Measurements from ENCODE around the gene SLBP.

The SLBP gene

GRCh38 chr4:1655676-1656075 is 56.4 kb downstream of the SLBP start:
- no peak for DNase-seq (ENCODE audit: low read depth in 2 of 2, low spot score in 1 of 2)

GRCh38 chr4:1655081-1655480 is 57.0 kb downstream of the SLBP start:
- no peak for DNase-seq (ENCODE audit: low read depth in 2 of 2, low spot score in 1 of 2)

GRCh38 chr4:1654216-1654955 is 57.7 kb downstream of the SLBP start:
- no peak for DNase-seq (ENCODE audit: low read depth in 2 of 2, low spot score in 1 of 2)

- DNase-seq (ENCODE audit: low read depth in 2 of 2, low spot score in 1 of 2): no peak
Observed at GRCh38 chr4:1653776-1654175, 58.3 kb downstream of the SLBP start.

- no peak for DNase-seq (ENCODE audit: low read depth in 2 of 2, low spot score in 1 of 2)
Observed at GRCh38 chr4:1652088-1652487, 60.0 kb downstream of the SLBP start.

GRCh38 chr4:1651609-1652008 is 60.5 kb downstream of the SLBP start:
- no peak for DNase-seq (ENCODE audit: low read depth in 2 of 2, low spot score in 1 of 2)

- DNase-seq (ENCODE audit: low read depth in 2 of 2, low spot score in 1 of 2): no peak
Observed at GRCh38 chr4:1648962-1649361, 63.2 kb downstream of the SLBP start.

- no peak for DNase-seq (ENCODE audit: low read depth in 2 of 2, low spot score in 1 of 2)
Observed at GRCh38 chr4:1647432-1647831, 64.7 kb downstream of the SLBP start.

GRCh38 chr4:1646690-1647089 is 65.4 kb downstream of the SLBP start:
- no peak for DNase-seq (ENCODE audit: low read depth in 2 of 2, low spot score in 1 of 2)

- no peak for DNase-seq (ENCODE audit: low read depth in 2 of 2, low spot score in 1 of 2)
Observed at GRCh38 chr4:1644891-1645657, 67.0 kb downstream of the SLBP start.

GRCh38 chr4:1643971-1644735 is 68.0 kb downstream of the SLBP start:
- no peak for DNase-seq (ENCODE audit: low read depth in 2 of 2, low spot score in 1 of 2)

Data from stimulated activated CD8-positive, alpha-beta memory T cell treated with anti-CD3 and anti-CD28 coated beads, Interleukin-4, amount 100 ng/mL, for 1 hour (primary cell).